DOHH2 (cell line): ENCODE measurements around the gene RASA2.

Source experiments
- CTCF ChIP-seq: fragments of 200-600 bp; sonication (generic); IDR thresholded peaks from one replicate; pipeline ENCODE4 v1.5.1; 2014; ENCODE audit warnings: antibody characterized with exemption, mild to moderate bottlenecking, low read depth, low read length; ENCODE audit not compliant: poor library complexity, severe bottlenecking
- EZH2phosphoT487 ChIP-seq: fragments of 200-600 bp; sonication (generic); IDR thresholded peaks from 2 replicates; pipeline ENCODE4 v1.6.1; 2017; ENCODE audit warnings: borderline replicate concordance, mild to moderate bottlenecking, antibody characterized with exemption, low read length, moderate library complexity, mixed read lengths

DNA sequence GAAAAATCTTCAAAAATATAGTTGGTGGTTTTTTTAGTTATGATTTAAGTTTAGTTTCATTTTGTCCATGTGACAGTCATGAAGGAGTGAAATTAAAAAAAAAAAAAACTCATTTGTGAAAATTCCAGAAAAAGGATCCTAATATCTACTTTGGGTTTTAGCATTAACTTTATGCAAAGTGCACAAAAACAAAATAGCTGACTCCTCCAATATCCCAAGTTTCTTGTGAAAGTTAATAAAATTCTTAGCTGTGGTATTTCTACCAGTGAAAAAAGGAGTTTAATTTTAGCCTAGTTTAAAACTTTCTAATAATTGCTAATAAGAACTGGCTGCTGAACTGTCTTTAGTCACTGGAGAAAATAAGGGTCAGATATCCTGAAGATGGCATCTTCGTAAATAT lies 40.8 kb upstream of the RASA2 start:
- TF ChIP-seq CTCF (no peak), EZH2phosphoT487 (no peak)
